Raji (cell line): ENCODE measurements around the gene GRIFIN.

ENCODE experiments used
- POLR2A ChIP-seq: IDR thresholded peaks from 2 replicates; pipeline ENCODE4 v1.6.1; 2011; ENCODE audit warnings: low read depth, low read length, control low read depth; ENCODE audit not compliant: insufficient read depth

The GRIFIN gene

GRCh38 chr7:2495418-2496299, 19.5 kb upstream of the GRIFIN start:
- no peak for TF ChIP-seq POLR2A

GRCh38 chr7:2494191-2495130, 18.3 kb upstream of the GRIFIN start:
- TF ChIP-seq POLR2A: no peak

GRCh38 chr7:2493205-2494164, 17.3 kb upstream of the GRIFIN start:
- no peak for TF ChIP-seq POLR2A

DNA sequence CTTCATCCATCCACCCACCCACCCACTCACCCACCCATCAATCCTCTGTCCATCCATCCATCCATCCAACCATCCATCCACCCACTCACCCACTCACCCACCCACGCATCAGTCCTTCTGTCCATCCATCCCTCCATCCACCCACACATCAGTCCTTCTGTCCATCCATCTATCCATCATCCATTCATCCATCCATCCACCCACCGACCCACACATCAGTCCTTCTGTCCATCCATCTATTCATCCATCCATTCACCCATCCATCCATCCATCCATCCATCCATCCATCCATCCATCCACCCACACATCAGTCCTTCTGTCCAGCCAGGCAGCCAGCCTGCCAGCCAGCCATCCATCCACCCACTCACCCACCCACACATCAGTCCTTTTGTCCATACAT, 15.8 kb upstream of the GRIFIN start:
- no peak for TF ChIP-seq POLR2A

DNA sequence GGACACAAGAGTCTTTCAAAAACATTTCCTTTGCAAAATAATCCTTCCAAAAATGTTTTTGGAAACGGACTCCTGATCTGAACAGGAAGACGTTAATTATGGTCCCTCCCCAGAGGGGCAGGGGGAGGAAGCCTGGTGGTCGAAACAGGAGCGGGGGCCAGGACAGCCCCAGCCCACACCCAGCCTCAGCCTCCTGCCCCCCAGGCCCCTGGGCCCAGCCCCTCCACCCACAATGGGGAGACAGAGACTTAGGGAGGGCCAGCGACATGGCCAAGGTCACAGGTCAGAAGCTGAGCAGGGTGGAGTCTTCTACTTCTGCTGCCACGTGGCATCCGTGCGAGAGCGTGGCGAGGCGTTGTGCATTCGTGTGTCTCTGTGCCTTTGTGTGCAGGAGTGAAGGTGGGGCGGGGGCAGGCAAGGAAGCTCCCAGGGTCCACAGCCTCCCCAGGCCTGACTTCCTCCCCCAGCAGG, 14.0 kb upstream of the GRIFIN start:
- TF ChIP-seq POLR2A: no peak

GRCh38 chr7:2488681-2489080, 12.5 kb upstream of the GRIFIN start:
- TF ChIP-seq POLR2A: no peak

GRCh38 chr7:2488272-2488645, 12.1 kb upstream of the GRIFIN start:
- no peak for TF ChIP-seq POLR2A

DNA sequence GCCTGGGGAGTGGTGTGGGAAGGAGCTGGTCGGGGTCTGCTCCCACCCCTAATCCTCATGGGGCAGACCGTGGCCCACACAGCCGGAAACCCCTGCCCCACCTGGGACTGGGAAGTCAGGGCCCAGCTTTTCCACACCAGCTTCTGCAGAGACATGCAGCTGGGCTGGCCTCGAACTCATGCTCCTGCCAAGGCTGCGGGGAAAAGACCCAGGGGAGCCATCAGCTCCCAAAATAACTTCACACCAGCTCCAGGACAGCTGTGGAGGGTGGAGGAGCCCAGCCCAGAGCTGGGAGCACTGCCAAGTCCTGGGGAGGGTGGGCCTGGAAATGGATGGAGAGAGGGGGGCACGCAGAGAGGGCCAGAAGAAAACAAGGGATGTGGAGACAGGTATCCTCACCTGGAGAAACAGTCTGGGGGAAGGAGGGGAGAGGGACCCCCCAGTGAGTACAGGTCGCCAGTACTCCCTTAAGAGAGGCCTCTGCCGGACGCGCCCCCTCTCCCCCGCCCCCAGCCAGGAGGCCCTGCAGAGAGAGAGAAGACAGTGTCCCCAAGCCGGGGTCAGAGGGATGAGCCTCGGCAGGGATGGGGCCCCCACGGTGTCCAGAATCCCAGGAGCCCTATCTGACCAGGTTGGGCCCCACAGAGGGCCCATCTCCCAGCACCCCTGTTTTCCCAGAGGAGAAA, 11.5 kb upstream of the GRIFIN start:
- no peak for TF ChIP-seq POLR2A

DNA sequence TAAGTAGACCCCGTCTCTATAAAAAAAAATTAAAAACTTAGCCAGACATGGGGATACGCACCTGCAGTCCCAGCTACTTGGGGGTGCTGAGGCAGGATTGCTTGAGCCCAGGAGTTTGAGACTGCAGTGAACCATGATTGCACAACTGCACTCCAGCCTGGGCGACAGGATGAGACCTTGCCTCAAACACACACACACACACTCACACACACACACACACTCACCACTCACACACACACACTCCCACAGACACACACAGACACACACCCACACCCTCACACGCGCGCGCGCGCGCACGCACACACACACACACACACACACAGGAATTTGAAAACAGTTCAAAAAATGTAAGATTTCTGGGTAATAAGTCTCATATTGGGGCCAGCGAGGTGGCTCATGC, 8.7 kb upstream of the GRIFIN start:
- TF ChIP-seq POLR2A: no peak

DNA sequence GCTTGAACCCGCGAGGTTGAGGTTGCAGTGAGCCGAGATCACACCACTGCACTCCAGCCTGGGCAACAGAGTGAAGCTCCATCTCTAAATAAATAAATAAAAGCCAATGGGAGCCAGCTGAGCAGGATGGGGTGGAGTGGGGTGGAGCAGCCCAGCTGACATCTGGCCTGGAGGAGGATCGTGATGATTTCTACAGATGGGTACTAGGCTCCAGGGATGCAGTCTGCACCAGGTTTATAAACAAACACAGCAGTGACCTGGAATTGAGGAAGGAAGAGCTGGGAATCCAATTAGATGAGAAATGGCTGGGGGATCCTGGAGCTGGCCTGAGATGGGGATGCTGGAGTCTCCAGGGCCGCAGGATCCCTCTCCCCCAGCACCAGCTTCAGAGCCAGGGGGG, 7.3 kb upstream of the GRIFIN start:
- no peak for TF ChIP-seq POLR2A

DNA sequence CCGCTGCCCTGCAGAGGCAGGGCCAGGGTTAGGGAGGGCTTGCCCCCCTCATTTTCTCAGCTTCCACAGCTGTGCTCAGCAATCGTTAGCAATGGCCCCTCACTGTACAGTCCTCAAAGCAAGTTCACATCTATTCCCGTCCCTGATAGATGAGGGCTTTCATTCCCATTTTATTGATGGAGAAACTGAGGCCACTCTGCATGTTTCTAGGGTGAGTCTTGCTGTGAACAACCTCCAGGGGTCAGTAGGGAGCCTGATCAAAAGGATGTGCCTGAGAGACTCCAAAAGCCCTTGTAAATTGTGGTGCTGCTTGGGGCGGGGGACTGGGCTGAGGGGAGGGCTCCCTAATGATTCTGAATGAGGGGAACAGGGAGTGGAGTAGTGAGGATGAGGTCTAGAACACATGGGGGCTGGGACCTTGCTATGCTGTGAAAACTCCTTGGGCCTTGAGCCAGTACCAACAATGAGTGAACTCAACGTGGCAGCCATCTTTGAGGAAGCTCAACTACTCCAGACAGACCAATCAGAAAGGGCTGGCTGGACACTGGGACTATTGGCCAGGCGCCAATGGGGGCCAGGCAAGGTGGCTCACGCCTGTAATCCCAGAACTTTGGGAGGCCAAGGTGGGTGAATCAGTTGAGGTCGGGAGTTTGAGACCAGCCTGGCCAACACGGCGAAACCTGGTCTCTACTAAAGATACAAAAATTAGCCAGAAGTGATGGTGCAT, 6.7 kb upstream of the GRIFIN start:
- TF ChIP-seq POLR2A: no peak

DNA sequence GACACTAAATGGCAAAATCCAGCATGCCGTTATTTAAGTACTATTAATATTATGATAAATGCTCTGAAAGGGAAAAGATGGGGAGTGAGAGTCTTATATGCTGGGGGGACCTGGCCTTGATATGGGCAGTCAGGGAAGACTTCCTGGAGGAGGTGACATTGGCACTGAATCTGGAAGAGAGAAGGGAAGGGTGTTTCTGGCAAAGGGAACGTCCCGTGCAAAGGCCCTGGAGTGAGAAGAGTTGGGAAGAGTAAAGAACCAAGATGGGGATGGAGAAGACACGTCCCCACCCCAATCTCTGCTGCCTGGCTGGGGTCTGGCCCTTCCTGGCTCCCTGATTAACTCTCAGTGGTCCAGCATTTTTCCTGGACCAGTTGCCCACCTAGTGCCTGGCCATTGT, 5.0 kb upstream of the GRIFIN start:
- no peak for TF ChIP-seq POLR2A

GRCh38 chr7:2480070-2480408, 3.8 kb upstream of the GRIFIN start:
- TF ChIP-seq POLR2A: no peak
